GM12878 (cell line): ENCODE data around the gene AMDHD2. TPM values are rescaled to one million over a fixed set of nuclear protein-coding genes. Genes with fewer than 3 reads are reported as not detected.

ENCODE experiments used
- ATAC-seq: fragments of 200-7000 bp; cut with Tn5 transposase; 3 replicates; pipeline ENCODE4 v1.9.1; 2020; ENCODE audit warnings: mild to moderate bottlenecking, moderate library complexity
- BruUV-seq: library from RNA; stranded (reverse); fragments of 400-500 nt; replicated peaks from 2 replicates; lab custom pipeline; 2021; lab: Mats Ljungman, UMichigan
- CTCF ChIA-PET: fragments of 300-600 bp; sonication (Branson Sonifier 250); formaldehyde crosslinking; extraction: SDS; loops from one replicate; lab custom pipeline; 2021; ENCODE audit warnings: inconsistent platforms; lab: Yijun Ruan, JAX
- POLR2A ChIA-PET: fragments of 350-600 bp; formaldehyde crosslinking; extraction: SDS; loops from one replicate; lab custom pipeline; 2021; ENCODE audit warnings: inconsistent platforms; lab: Charles Lee
- RAD21 ChIA-PET: fragments of 300-600 bp; sonication (Branson Sonifier 250); formaldehyde crosslinking; loops from one replicate; lab custom pipeline; 2023; ENCODE audit warnings: antibody characterized with exemption; ENCODE audit not compliant: unreplicated experiment; lab: Charles Lee
- SMC1A ChIA-PET: fragments of 300-600 bp; sonication (Branson Sonifier 250); formaldehyde crosslinking; loops from one replicate; lab custom pipeline; 2023; ENCODE audit not compliant: unreplicated experiment, uncharacterized antibody; lab: Charles Lee
- DNase-seq: peaks from one replicate; pipeline ENCODE4 v3.0.0-alpha.2; 2011; ENCODE audit warnings: low read depth, low spot score
- FAIRE-seq: peaks from 3 replicates; lab custom pipeline; 2011; peaks lifted over from hg19 to GRCh38; lab: Jason Lieb, UNC
- H2AFZ ChIP-seq: 2 replicates; pipeline ENCODE4 v1.6.0; 2011; ENCODE audit warnings: low read depth, low read length, control low read depth; ENCODE audit not compliant: control insufficient read depth
- H3K27ac ChIP-seq: 2 replicates; pipeline ENCODE4 v1.5.1; 2011; ENCODE audit warnings: control low read depth; ENCODE audit not compliant: control insufficient read depth, insufficient read depth
- H3K27me3 ChIP-seq, 2 experiments: replicated peaks in 1 of 2; 2 replicates each; pipeline versions ENCODE4 v1.6.0 to v1.6.1; 2011; ENCODE audit warnings: low read length in 1 of 2; ENCODE audit not compliant: control insufficient read depth in 2 of 2, insufficient read depth in 2 of 2
- H3K36me3 ChIP-seq, 2 experiments: 2 replicates each; pipeline ENCODE4 v1.5.1; 2011; ENCODE audit warnings: low read length in 1 of 2; ENCODE audit not compliant: control insufficient read depth in 2 of 2, insufficient read depth in 2 of 2
- H3K4me1 ChIP-seq: 2 replicates; pipeline ENCODE4 v1.6.1; 2011; ENCODE audit warnings: mild to moderate bottlenecking, low read length, moderate library complexity, mixed read lengths; ENCODE audit not compliant: control insufficient read depth, insufficient read depth
- H3K4me2 ChIP-seq: 2 replicates; pipeline ENCODE4 v1.6.0; 2011; ENCODE audit warnings: control low read depth; ENCODE audit not compliant: control insufficient read depth, insufficient read depth
- H3K4me3 ChIP-seq: fragments of 200-600 bp; sonication (generic); 2 replicates; pipeline ENCODE4 v1.5.1; 2016
- H3K79me2 ChIP-seq: 2 replicates; pipeline ENCODE4 v1.6.0; 2011; ENCODE audit warnings: low read length; ENCODE audit not compliant: control insufficient read depth, insufficient read depth
- H3K9ac ChIP-seq: 2 replicates; pipeline ENCODE4 v1.8.0; 2011; ENCODE audit warnings: low read length, control low read depth, mixed read lengths; ENCODE audit not compliant: control insufficient read depth, insufficient read depth
- H3K9me3 ChIP-seq: replicated peaks from 3 replicates; pipeline ENCODE4 v1.5.1; 2011; ENCODE audit warnings: mild to moderate bottlenecking, low read length; ENCODE audit not compliant: control insufficient read depth, insufficient read depth
- H4K20me1 ChIP-seq: 2 replicates; pipeline ENCODE4 v1.6.0; 2011; ENCODE audit not compliant: control insufficient read depth, insufficient read depth
- ASH2L ChIP-seq: fragments of 300-600, 200-600 bp; sonication (generic); IDR thresholded peaks from 2 replicates; pipeline ENCODE4 v1.6.1; 2017; ENCODE audit warnings: low read depth, mild to moderate bottlenecking, borderline replicate concordance
- BMI1 ChIP-seq: fragments of 450-650 bp; IDR thresholded peaks from 2 replicates; pipeline ENCODE4 v1.6.1; 2016; ENCODE audit warnings: mild to moderate bottlenecking, moderate library complexity, borderline replicate concordance
- CHD1 ChIP-seq: IDR thresholded peaks from 2 replicates; pipeline ENCODE4 v1.6.1; 2012; ENCODE audit warnings: low read depth, low read length, improper control_type of control experiment
- CHD2 ChIP-seq: IDR thresholded peaks from 2 replicates; pipeline ENCODE4 v1.6.1; 2011; ENCODE audit warnings: low read depth, low read length, improper control_type of control experiment, borderline replicate concordance
- CREB1 ChIP-seq: IDR thresholded peaks from 2 replicates; pipeline ENCODE4 v1.6.1; 2012; ENCODE audit warnings: low read depth, mild to moderate bottlenecking, inconsistent platforms
- ELK1 ChIP-seq: IDR thresholded peaks from 2 replicates; pipeline ENCODE4 v1.6.1; 2012; ENCODE audit warnings: low read depth, low read length, improper control_type of control experiment
- HCFC1 ChIP-seq: fragments of 150-350 bp; IDR thresholded peaks from 2 replicates; pipeline ENCODE4 v1.6.1; 2014; ENCODE audit warnings: low read length
- IKZF2 ChIP-seq, 2 experiments: fragments of 450-650 bp; IDR thresholded peaks; 2 replicates each; pipeline ENCODE4 v1.6.1; 2017; ENCODE audit warnings: mild to moderate bottlenecking in 2 of 2, moderate library complexity in 2 of 2
- IRF5 ChIP-seq: fragments of 450-650 bp; IDR thresholded peaks from 2 replicates; pipeline ENCODE4 v1.6.1; 2017; ENCODE audit warnings: borderline replicate concordance
- NR2C1 ChIP-seq: fragments of 450-650 bp; IDR thresholded peaks from 2 replicates; pipeline ENCODE4 v1.6.1; 2017; ENCODE audit warnings: antibody characterized with exemption, mild to moderate bottlenecking, moderate library complexity
- PKNOX1 ChIP-seq: fragments of 450-650 bp; IDR thresholded peaks from 2 replicates; pipeline ENCODE4 v1.6.1; 2016; ENCODE audit warnings: mild to moderate bottlenecking
- POLR2A ChIP-seq: IDR thresholded peaks from 2 replicates; pipeline ENCODE4 v1.6.1; 2011; ENCODE audit warnings: low read depth, mild to moderate bottlenecking, low read length
- SIN3A ChIP-seq: IDR thresholded peaks from 2 replicates; pipeline ENCODE4 v1.6.1; 2012; ENCODE audit warnings: low read depth, low read length, improper control_type of control experiment
- SIX5 ChIP-seq: IDR thresholded peaks from 2 replicates; pipeline ENCODE4 v1.6.1; 2011; ENCODE audit warnings: mild to moderate bottlenecking, low read depth, low read length, moderate library complexity; ENCODE audit not compliant: severe bottlenecking
- SMAD1 ChIP-seq: fragments of 450-650 bp; IDR thresholded peaks from 2 replicates; pipeline ENCODE4 v1.6.1; 2018; ENCODE audit warnings: mild to moderate bottlenecking, low read depth; ENCODE audit not compliant: partially characterized antibody
- SPI1 ChIP-seq: IDR thresholded peaks from 2 replicates; pipeline ENCODE4 v1.6.1; 2011; ENCODE audit warnings: low read depth, mild to moderate bottlenecking, low read length, moderate library complexity, borderline replicate concordance; ENCODE audit not compliant: insufficient read depth
- SREBF2 ChIP-seq: IDR thresholded peaks from 2 replicates; pipeline ENCODE4 v1.6.1; 2012; ENCODE audit warnings: mild to moderate bottlenecking, low read length
- USF2 ChIP-seq: IDR thresholded peaks from 2 replicates; pipeline ENCODE4 v1.6.1; 2011; ENCODE audit warnings: low read depth, low read length, improper control_type of control experiment, borderline replicate concordance
- YBX1 ChIP-seq: fragments of 450-650 bp; IDR thresholded peaks from 2 replicates; pipeline ENCODE4 v1.6.1; 2016; ENCODE audit warnings: antibody characterized with exemption
- ZNF217 ChIP-seq: fragments of 450-650 bp; IDR thresholded peaks from 2 replicates; pipeline ENCODE4 v1.6.1; 2017; ENCODE audit warnings: antibody characterized with exemption, mild to moderate bottlenecking
- ZNF622 ChIP-seq: fragments of 450-650 bp; IDR thresholded peaks from 2 replicates; pipeline ENCODE4 v1.6.1; 2017; ENCODE audit warnings: mild to moderate bottlenecking, inconsistent platforms
- WGBS: methylation state at CpG from one replicate; pipeline ENCODE4 v1.1.6; 2016; ENCODE audit warnings: low lambda C conversion rate; ENCODE audit not compliant: insufficient replicate concordance, insufficient coverage; ENCODE audit errors: missing lambda C conversion rate; 5-methylcytosine and 5-hydroxymethylcytosine counted together
- in situ Hi-C: fragments of 300-500 bp; cut with MboI; formaldehyde crosslinking; loops from 9 replicates; pipeline ENCODE4 v1.14.3; 2018; ENCODE audit warnings: mixed read lengths
- intact Hi-C: fragments of 100-400 bp; cut with micrococcal nuclease; formaldehyde crosslinking; loops from one replicate; pipeline ENCODE4 v1.14.2; 2022; ENCODE audit not compliant: unreplicated experiment
- polyA plus RNA-seq, 11 experiments: library from polyadenylated mRNA; depleted of rRNA in 4 of 11; unstranded in 6 of 11; stranded (reverse) in 5 of 11; fragments of >200 nt; fragmentation: Nextera tagmentation in 4 of 11; fragmentation: Illumina TruSeq in 1 of 11; extraction: Ambion mirVana in 4 of 11; extraction: Trizol in 1 of 11; gene quantifications; 1 replicate in 1 of 11; 2 replicates in 10 of 11; pipeline versions ENCODE4 v1.2.1 to v1.2.3, GENCODE V29; 2011 to 2016; ENCODE audit warnings: inconsistent platforms in 2 of 11, missing spikeins in 2 of 11, low read depth in 1 of 11
- total RNA-seq, 4 experiments: library from RNA; depleted of rRNA in 3 of 4; stranded (reverse); fragments of >200 nt in 3 of 4; fragmentation: Illumina TruSeq in 1 of 4; extraction: Trizol in 1 of 4; gene quantifications; 2 replicates each; pipeline versions ENCODE4 v1.2.1 to v1.2.3, GENCODE V29; 2013 to 2021

The AMDHD2 gene
- total and polyA plus RNA-seq, 10 of the 15 experiments (the other 5 are each of a cell fraction or from before 2014, with no cell fraction given), result 0.60 to 41.8 (median 24.3) TPM; not detected in 1

- peak within 1 kb of the TSS; percentile 66 for H3K9ac ChIP-seq
- in situ Hi-C loops, result no loop called here
- peaks cover 0 to 2% of the 10 kb centered on the region in 2 experiments; a peak in 1 of 4 replicates for H3K27me3 ChIP-seq
- ChIA-PET SMC1A (no interaction called here), POLR2A (interaction anchor here (0.6 to 1.1 kb wide), 7 partner anchors 11 to 162 kb away, joined by 3 to 13 read pairs (median 6); partner anchors contain the start of gene TEDC2), RAD21 (interaction anchor here (0.6 to 1.8 kb wide), 4 partner anchors 12 to 128 kb away, joined by 5 to 8 read pairs (median 6); partner anchors contain the start of genes CCNF and TEDC2), CTCF (interaction anchor here (0.8 to 1.6 kb wide), 6 partner anchors 12 to 179 kb away, joined by 3 to 8 read pairs (median 4); partner anchors contain the start of gene TEDC2)
- DNase-seq (no peak), ATAC-seq (peak; percentile 89), FAIRE-seq (no peak)
- no peaks in the 10 kb centered on the region for H4K20me1 ChIP-seq
- H3K4me2 ChIP-seq, result peak within 1 kb of the TSS; percentile 100
- H2AFZ ChIP-seq, result peak within 1 kb of the TSS; percentile 78
- no peaks in the 10 kb centered on the region for H3K36me3 ChIP-seq
- WGBS, result 0% methylated on average over 16 of the region's 77 CpGs
- H3K27ac ChIP-seq, result peak within 1 kb of the TSS; percentile 66; the same call in 1 of the 2 replicates
- intact Hi-C loops, result no loop called here
- no peaks in the 10 kb centered on the region for H3K9me3 ChIP-seq
- H3K79me2 ChIP-seq, result no peaks in the 10 kb centered on the region
- peaks cover 12% of the 10 kb centered on the region for H3K4me1 ChIP-seq
- peak within 1 kb of the TSS; percentile 78 for H3K4me3 ChIP-seq
- BruUV-seq, result no TSS peak
- no peak for TF ChIP-seq USF2
- no peak for TF ChIP-seq NR2C1
- TF ChIP-seq ZNF217, result no peak
- TF ChIP-seq YBX1, result no peak
- TF ChIP-seq CHD2, result no peak
- no peak for TF ChIP-seq ELK1
- no peak for TF ChIP-seq HCFC1
- no peak for TF ChIP-seq CREB1
- no peak for TF ChIP-seq SMAD1
- TF ChIP-seq ASH2L, result no peak
- 0 out of 2 replicates have a peak, but pooled peaks have one; percentile 10 for TF ChIP-seq SIN3A
- TF ChIP-seq ZNF622, result no peak
- TF ChIP-seq SREBF2, result no peak
- TF ChIP-seq IKZF2 (IDR thresholded peaks at IDR 0.05), result no peak
- no peak for TF ChIP-seq SIX5
- TF ChIP-seq IRF5, result no peak
- TF ChIP-seq PKNOX1, result no peak
- TF ChIP-seq SPI1, result no peak
- TF ChIP-seq POLR2A, result peak; percentile 79
- no peak for TF ChIP-seq BMI1
- no peak for TF ChIP-seq CHD1
Observed at GRCh38 chr16:2474877-2475412, 45.2 kb upstream of the AMDHD2 start, which contains the start of gene TBC1D24. TSS of gene TBC1D24 (plus strand) at chr16:2475127. CDS start at chr16:2496149, 21,022 bp downstream.
